ENCODE data around the gene SLC6A13.
"Not testable (repeated sequence)": the region's sequence is repeated elsewhere in the genome, so short reads cannot be mapped to it uniquely, and the experiment has no call there.

SLC6A13 gene

DNA sequence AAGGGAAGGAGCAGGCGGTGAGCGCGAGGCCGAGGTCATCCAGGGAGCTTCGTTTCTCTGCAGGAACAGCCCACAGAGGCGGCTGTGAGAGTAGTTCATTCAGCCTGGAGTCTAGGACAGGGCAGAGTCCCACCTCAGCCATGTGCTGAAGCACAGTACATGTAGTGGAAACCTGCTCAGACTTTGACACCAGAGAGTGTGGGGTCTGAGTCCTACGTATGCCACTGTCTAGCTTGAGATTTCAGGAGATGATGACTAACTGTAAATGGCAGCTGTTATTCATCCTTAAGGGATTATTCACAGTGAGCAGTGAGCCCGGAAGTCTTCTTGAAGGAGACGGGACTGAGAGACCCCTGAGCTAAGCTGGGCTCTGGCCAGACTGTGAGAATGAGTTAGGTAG lies 938 bp upstream of the SLC6A13 start:
- no peak for DNase-seq

DNA sequence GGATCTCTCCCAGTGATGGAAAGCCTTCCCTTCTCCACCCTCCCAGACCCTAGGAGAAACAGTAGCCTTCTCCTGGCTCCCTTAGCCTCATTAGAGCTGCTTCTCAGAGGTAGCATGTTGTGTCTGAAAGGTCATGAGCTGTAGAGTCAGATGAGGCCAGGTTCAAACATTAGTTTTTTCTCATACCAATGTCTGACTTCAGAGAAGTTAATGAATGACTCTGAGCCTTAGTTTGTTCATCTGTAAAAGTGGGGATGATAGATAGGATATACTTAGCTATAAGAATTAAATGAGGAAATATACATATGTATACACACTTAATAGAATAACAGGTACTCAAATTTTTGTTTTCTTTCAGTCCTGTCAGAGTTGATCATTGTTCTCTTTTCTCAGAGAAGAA lies 523 bp downstream of the SLC6A13 start:
- DNase-seq, result no peak

DNA sequence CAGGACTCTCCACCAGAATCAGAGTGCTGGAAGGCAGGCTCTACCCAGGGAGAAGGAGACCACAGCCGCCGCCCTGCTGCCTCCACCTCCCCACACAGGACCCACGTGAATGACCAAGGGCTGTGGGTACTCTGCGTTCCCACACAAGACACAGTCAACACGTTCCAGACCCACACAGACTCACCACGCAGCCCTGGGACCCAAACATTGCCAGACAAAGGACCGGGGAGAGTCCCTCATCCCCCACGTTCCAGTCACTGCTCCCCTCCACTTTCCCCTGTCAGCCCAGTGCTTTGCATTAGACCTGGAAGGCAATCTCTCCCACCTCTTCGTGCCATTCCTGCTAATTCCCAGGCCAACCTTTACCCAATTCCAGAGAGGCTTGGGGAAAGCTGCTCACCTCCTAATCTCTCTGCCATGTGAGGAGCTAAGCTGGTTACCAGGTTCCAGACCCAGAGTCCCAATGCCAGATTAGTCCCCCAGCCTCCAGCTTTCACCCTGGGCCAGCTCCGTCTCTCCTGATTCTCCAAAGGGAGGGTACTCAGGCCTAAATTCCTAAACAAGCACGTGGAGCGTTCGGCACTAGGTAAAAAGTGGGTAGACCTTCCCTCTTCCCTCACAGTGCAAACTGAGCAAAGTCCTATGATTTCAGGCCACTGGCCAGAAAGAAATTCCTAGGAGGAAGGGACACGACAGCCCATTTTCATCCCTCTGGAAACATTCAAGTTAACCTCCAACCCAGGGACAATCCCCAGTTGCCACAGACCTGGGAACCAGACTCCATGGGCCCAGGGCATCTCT lies 4.9 kb downstream of the SLC6A13 start:
- DNase-seq, result no peak

DNA sequence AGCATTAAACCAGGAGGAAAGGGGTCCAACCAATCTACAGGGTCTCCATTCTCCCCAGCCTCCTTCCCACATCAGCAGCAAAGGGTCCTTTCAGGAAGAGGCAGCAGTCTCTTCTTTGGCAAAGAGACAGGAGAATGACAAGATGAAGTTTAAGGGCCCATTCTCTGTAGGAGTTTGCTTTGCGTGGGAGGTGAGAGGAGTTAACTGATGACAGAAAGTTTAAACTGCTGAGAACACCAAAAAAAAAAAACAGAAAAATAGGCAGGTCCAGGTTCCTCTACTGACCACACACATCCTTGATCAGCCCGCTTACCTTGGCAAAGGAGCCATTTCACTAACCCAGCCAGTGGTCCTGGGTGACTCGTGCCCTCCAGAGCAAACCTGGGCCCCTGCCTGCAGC lies 5.7 kb downstream of the SLC6A13 start:
- DNase-seq, result no peak

DNA sequence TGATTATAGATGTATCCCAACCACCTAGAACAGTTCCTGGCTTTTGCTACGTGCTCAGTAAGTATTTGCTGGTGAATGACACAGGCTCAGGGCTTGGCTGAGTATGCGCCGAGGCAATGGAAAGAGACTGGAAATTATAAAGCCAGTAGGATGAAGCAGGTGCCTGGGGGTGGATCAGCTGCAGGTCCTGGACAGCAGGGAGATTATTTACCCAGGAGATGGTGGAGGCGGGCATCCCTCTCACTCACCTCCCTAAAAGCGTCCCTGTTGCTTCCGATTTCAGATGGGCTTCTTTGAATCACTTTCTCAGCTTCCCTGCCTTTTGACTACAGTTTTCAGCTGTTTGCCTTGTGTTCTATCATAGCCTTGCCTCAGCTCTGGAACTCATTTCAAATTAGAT lies 6.4 kb downstream of the SLC6A13 start:
- DNase-seq, result no peak

DNA sequence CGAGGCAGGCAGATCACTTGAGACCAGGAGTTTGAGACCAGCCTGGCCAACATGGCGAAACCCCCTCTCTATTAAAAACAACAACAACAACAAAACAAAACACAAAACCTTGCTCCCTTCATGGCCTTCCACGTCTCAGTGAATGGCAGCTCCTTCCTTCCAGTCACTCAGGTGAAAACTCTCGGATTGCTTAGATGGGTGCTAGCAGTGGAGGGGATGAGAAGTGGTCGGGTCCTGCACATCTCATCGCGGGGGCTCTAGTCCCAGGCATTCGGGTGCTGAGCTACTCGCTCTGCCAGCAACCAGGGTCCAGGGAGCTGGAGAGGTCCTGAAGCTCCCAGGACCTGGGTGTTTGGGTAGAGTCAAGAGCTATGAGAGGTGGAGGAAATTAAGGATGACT lies 7.7 kb downstream of the SLC6A13 start:
- no peak for DNase-seq

DNA sequence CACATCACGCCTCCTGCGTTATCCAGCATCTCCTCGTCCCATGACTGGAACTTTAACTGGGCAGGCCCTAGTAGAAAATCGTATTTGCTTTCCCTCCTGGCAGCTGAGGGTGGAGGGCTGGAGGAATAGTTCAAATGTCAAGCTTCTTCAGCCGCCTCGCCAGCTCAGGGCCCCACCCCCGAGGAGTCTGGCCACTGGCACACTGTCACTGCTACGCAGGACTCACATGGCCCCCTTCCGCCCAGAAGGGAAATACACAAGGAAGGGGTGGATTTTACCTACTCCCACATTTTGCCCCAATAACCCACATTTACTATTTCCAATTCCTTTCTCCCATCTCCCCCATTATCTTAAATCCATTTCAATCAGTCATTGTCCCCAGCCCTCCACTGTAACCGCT lies 8.6 kb downstream of the SLC6A13 start:
- no peak for DNase-seq

DNA sequence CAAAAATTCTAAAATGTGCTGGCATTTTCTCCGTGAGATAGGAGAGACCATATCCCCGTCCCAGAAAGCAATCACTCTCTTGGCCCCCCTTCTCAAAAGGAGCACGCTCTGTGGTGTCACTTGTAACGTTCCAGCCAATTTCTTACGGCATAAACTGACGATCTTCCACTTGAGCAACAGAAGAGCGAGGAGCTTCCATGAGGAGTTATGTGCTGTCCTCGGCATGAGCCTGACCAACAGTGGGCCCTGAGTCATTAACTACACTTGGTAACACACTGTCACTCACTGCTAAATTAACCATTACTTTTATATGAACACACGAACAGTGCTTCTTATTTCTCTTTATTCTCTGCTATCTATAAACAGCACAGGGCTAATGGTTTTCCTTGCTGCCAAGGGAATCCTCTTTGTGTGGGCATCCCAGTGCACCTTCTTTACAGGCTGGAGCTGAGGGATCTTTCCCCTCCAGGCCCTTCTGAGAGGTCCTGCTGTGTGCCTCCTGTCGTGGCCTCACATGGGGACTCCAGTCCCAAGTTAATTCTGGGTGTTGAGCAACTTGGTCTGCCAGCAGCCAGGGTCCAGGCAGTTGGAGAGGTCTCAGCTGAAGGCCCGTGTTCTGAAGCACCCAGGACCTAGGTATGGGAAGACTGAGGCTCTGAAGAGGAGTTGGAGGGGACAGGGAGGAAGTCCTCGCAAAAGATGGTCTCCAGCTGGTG lies 9.4 kb downstream of the SLC6A13 start:
- DNase-seq, result peak; percentile 23

DNA sequence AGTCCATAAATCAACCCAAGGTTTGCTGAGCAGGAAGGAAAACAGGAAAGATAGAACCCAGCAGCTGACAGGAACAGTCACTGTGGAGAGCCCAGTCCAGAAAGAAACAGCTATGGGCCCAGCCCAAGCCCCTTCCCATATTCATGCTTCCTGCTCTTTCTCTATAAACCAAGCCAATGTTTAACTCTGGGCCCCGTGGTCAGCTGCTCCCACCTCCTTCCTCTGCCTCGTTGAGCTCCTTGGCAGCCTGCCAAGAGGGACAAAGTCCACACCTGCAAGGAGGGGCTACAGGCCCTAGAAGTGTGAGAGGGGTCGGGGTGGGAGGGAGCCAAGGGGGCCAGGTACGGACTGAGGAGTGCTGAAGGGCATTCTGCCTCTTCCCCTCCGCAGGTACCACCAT lies 10.0 kb downstream of the SLC6A13 start:
- DNase-seq, result no peak

DNA sequence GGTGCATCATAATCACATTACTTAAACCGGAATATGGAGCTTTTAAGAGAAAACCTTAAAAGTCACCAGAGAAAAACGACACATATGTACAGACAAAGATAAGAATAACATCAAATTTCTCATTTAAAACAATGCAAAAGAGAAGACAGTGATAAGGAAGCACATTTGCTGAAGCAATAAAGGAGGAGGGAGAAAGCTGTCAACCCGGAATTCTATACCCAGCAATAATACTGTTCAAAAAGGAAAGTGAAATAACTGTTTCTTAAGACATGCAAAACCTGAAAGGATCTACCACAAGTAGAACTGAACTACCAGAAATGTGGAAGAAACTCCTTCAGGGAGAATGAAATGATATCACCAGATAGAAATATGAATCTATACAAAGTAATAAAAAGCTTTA lies 15.4 kb downstream of the SLC6A13 start:
- no peak for DNase-seq

DNA sequence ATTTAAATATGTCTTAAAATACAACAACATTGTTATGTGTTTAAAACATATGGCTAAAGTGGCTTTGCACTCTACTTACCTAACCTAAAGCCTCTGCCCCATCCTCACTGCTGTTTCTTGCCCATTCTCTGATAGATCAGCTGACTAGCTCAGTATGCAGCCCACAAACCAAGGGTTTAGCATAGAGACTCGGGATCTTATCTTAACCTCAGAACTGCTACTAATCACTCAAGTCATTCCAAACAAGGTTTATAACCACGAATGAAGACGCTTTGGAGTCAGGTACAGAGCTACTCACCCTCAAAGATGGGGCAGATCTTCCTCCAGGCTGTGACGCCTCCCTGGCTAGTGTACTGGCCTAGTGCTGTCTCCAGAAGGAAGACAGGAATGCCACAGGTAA lies 19.3 kb downstream of the SLC6A13 start:
- DNase-seq, result no peak

DNA sequence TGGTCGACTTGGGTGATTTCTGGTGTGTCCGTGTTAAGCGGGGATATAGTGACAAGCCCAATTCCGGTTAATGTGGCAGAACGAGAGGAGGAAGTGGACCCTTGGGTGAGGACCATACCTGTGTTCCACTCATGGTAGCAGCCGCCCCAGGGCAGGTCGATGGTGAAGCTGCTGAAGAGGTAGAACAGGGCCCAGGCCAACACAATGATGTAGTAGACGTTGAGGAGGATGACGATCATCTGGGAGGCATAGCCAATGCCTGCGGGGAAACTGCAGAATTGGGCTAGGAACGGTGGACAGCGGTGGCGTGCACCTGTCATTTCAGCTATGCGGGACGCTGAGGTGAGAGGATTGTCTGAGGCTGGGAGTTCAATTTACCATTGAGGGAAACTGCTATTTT lies 20.1 kb downstream of the SLC6A13 start:
- DNase-seq, result no peak

DNA sequence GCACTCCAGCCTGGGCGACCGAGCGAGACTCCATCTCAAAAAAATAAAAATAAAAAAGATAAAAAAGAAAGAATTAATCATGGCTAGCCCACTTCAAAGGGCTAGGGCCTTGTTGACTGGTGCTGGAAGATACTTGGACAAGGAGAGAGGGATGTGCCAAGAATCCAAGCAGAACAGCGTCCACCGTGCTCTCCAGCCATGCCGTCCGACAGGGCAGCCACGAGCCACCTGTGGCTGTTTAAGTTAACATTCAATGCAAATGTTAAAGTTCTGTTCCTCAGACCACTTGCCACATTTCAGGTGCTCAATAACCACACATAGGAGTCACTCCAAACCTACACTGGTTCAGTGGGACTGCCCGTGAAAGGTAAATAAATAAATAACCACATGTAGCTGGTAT lies 21.4 kb downstream of the SLC6A13 start:
- DNase-seq, result no peak

DNA sequence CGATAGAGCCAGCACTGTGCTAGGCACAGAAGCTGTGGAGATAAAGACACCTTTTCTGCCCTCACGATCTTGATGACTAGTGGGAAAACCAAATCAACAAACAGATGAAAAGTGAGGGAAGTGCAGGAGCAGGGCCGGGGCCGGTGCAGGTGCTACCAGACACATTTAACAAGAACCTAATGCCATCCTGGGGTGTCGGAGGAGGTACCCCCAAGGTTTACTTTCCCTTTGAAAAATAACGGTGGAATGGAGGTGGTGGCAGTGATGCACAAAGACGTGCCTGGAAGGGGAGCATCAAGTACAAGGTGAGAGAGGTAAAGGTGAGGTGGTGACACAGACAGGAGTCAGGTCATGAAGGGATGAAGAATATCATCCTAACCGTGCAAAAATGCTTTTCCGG lies 22.1 kb downstream of the SLC6A13 start:
- no peak for DNase-seq

DNA sequence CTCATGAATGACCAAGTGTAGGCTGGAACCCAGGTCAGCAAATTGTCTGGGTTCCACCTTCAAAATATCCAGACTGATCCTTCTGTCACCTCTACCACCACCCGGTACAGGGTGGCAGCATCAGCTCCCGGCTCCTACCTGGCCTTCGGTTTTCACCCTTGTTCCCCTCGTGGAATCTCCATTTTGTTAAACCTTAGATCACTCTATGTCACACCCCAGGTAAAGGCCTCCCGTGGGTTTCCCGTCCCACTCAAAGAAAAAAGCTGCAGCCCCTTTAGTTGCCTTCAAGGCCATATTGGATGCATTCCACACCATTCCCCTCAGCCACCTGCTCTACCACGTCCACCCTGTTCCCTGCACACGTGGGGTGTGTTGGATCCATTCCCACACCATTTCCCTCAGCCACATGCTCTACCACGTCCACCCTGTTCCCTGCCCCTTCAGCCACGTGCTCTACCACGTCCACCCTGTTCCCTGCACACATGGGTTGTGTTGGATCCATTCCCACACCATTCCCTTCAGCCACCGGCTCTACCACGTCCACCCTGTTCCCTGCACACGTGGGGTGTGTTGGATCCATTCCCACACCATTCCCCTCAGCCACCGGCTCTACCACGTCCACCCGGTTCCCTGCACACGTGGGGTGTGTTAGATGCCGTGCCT lies 23.8 kb downstream of the SLC6A13 start:
- DNase-seq, result no peak

DNA sequence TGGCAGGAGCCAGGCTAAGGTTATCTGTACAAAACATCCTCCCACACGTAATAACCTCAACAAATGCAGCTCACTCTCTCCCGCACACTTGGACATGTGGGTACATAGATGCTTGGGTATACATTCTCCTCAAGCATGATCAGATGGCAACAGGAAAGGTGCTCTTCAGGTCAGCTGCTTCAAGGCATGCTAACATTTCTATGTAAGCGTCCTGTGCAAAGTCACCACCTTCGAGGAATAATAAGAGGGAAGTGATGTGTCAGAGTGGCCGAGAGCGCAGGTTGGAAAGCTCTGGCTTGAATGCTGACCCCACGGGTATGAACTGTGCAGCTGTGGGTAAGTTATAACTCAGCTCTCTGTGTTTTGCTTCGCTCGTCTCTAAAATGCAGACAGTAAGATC lies 24.5 kb downstream of the SLC6A13 start:
- DNase-seq, result no peak

DNA sequence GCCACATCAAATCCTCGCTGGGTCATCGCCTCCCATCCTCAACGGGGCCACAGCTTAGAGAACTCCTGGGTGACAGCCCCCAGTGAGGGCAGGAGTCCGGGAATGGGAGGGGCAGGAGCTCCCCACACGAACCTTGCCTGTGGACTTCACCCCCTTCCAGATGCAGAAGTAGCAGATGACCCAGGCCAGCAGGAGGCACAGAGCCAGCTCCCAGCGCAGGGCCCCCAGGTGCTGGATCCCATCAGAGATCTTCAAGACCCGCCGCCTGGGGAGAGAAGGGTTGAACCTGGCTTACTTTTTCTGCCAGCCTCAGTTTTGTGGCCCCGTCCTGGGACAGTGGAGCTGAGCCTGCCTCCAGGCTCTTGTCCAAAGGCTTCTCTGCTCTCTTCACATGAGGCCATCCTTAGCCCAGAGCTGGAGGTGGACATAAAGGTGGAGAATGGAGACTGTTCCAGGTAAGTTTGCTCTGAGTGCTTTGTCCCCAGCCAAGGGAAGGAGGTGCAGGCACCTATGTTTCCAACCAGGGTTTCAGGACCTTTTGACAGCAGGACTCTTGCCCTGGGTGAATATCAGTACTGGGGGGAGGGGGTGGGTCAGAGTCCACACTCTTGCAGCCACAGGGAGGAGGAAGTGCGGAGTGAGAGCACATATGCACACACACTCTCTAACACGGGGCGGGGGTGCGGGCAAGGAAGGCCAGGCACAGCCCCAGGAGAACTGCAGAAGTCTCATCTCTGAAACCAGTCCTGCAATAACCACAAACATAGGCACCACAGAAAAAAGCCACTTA lies 25.4 kb downstream of the SLC6A13 start:
- no peak for DNase-seq

DNA sequence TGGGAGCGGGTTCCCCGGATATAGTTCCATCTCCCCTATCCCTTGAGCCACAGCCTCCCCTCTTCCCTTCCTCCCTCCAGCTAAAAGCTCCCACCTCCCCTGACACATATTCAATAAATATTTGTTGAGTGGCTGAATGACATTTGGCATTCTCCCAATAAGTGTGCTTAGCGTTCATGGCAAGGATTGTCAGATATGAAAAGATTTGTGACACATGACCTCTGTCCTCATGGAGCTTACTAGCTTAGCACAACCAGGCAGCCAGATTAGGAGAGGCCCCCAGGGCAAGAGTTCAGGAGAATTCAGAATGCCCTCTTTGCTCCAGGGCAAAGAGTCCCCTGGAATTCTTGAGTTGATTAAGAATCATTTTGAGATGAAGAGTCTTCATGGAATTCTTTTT lies 26.2 kb downstream of the SLC6A13 start:
- no peak for DNase-seq

DNA sequence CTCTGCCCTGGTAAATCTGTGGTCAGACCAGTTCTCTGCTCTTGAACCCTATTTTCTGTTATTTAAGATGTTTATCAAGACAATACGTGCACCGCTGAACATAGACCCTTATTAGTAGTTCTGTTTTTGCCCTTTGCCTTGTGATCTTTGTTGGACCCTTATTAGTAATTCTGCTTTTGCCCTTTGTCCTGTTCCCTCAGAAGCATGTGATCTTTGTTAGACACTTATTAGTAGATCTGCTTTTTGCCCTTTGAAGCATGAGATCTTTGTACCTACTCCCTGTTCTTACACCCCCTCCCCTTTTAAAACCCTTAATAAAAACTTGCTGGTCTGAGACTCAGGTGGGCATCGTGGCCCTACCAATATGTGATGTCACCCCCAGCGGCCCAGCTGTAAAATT lies 26.7 kb downstream of the SLC6A13 start:
- DNase-seq, result not testable (repeated sequence)

DNA sequence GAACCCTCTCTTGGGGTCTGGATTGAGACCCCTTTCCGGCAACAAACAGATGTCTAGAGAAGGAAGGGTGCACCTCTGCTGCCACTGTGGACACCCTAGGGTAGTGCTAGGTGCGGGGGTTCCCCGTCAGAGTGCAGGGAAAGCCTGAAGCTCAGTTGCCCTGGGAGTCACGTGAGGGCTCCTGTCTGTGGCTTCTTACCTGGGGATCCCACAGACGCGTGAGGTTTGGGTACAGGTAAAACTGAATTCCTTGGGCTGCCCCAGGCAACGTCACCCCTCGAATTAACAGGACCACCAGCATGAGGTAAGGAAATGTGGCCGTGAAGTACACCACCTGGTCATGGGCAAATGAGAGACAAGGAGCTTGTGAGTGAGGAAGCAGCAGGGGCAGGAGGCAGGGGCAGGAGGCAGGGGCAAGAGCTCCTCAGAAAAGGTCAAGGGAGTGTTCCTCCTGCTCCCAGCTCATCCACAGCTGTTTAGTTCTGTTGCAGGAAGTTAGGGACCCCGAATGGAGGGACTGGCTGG lies 27.7 kb downstream of the SLC6A13 start:
- DNase-seq, result no peak

DNA sequence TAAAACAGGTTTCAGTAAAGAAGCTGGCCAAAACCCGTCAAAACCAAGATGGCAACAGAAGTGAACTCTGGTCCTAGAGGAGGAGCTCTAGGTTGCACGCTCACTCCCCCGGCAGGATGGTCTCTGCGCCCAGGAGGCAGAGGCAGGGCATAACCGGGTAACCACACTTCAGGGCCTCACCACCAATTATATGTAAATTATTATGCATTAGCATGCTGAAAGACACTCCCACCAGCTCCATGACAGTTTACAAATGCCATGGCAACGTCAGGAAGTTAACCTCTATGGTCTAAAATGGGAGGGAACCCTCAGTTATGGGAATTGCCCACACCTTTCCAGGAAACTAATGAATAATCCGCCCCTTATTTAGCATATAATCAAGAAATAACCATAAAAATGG lies 28.6 kb downstream of the SLC6A13 start:
- DNase-seq, result no peak

DNA sequence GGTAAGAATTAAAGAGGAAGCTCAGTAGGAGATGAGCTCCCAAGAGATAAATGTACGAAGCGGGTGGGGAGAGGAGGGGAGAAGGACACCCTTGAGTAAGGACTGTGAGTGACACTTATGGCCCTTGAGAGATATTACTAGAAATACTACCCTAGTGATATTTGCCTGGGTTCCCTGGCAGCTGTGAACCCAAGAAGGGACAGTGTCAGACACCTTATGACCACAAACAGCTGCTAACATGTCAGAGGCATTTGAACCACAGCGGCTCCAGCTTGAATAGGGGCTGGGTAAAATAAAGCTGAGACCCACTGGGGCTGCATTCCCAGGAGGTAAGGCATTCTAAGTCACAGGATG lies 29.0 kb downstream of the SLC6A13 start:
- no peak for DNase-seq
